H1 (cell line): ENCODE data around the gene KLHL35.

Source experiments
- CBX8 ChIP-seq: fragments of 300-800, 300-1000 bp; sonication (generic); IDR thresholded peaks from 2 replicates; pipeline ENCODE4 v1.7.1; 2016; ENCODE audit warnings: low read depth, low read length, borderline replicate concordance
- POLR2AphosphoS5 ChIP-seq: IDR thresholded peaks from 2 replicates; pipeline ENCODE4 v1.6.1; 2011; ENCODE audit warnings: low read depth, low read length
- RAD21 ChIP-seq, 2 experiments: IDR thresholded peaks in 1 of 2; conservative IDR thresholded peaks in 1 of 2; 2 replicates each; pipeline ENCODE4 v1.6.1; 2011; ENCODE audit warnings: low read depth in 2 of 2, low read length in 2 of 2, improper control_type of control experiment in 1 of 2, inconsistent platforms in 1 of 2, mild to moderate bottlenecking in 1 of 2, moderate library complexity in 1 of 2
- TAF1 ChIP-seq: IDR thresholded peaks from 2 replicates; pipeline ENCODE4 v1.6.1; 2011; ENCODE audit warnings: mild to moderate bottlenecking, low read depth, low read length
- TF ChIP-seq, protein P1 (sequence below), 3 experiments: IDR thresholded peaks; 1 replicate in 2 of 3; 2 replicates in 1 of 3; pipeline versions ENCODE4 v1.5.1 to v1.6.1; 2011; ENCODE audit warnings: low read length in 3 of 3, mild to moderate bottlenecking in 3 of 3, inconsistent platforms in 2 of 3, low read depth in 1 of 3, moderate library complexity in 1 of 3; ENCODE audit not compliant: insufficient read depth in 1 of 3; ENCODE audit errors: control extremely low read depth in 1 of 3
- TF ChIP-seq, protein P2 (sequence below): IDR thresholded peaks from 2 replicates; pipeline ENCODE4 v1.6.1; 2012; ENCODE audit warnings: inconsistent platforms
- TF ChIP-seq, protein P3 (sequence below): IDR thresholded peaks from 2 replicates; pipeline ENCODE4 v1.6.1; 2012; ENCODE audit warnings: low read length, inconsistent platforms

DNA sequence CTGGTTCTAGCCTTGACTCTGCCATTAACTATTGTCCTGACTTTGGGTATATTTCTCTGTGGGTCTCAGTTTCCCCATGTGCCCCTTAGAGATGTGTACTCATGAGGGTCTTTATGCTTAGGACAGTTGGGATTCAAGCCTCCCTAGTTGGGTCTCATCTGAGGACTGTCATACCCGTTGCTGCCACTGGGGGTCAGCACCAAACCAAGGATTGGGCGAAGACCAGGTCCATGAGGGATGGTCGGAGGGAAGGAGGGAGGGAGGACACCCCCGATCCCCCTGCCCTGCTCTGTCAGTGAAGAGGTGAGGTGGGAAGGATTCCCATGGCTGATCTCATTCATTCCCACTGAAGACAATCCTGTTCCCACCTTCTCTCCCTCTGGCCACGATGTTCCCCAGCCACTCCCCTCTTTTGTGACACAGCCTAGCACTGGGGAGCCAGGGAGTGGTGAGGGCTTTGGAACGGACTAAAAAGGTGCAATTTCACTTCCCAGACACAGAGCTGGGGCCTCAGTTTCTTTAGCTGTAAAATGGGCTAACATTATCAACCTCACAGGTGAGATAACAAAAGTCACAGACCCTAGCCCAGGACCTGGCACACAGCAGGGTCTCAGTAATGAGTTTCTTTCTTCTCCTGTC lies 12.4 kb upstream of the KLHL35 start:
- TF ChIP-seq RAD21 (IDR thresholded peaks at IDR 0.05 in 1 of 2, conservative IDR thresholded peaks at IDR 0.05 in 1 of 2; ENCODE audit: low read depth in 2 of 2, low read length in 2 of 2) (peak; percentile 99 to 100), CBX8 (no peak), POLR2AphosphoS5 (no peak), TAF1 (no peak)
- TF ChIP-seq, protein P1, sequence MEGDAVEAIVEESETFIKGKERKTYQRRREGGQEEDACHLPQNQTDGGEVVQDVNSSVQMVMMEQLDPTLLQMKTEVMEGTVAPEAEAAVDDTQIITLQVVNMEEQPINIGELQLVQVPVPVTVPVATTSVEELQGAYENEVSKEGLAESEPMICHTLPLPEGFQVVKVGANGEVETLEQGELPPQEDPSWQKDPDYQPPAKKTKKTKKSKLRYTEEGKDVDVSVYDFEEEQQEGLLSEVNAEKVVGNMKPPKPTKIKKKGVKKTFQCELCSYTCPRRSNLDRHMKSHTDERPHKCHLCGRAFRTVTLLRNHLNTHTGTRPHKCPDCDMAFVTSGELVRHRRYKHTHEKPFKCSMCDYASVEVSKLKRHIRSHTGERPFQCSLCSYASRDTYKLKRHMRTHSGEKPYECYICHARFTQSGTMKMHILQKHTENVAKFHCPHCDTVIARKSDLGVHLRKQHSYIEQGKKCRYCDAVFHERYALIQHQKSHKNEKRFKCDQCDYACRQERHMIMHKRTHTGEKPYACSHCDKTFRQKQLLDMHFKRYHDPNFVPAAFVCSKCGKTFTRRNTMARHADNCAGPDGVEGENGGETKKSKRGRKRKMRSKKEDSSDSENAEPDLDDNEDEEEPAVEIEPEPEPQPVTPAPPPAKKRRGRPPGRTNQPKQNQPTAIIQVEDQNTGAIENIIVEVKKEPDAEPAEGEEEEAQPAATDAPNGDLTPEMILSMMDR (IDR thresholded peaks at IDR 0.05; ENCODE audit: control extremely low read depth in 1 of 3, insufficient read depth in 1 of 3, low read depth in 1 of 3, low read length in 3 of 3), result peak; percentile 94 to 98 (median 94)
- TF ChIP-seq, protein P2, sequence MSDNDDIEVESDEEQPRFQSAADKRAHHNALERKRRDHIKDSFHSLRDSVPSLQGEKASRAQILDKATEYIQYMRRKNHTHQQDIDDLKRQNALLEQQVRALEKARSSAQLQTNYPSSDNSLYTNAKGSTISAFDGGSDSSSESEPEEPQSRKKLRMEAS, result no peak
- TF ChIP-seq, protein P3, sequence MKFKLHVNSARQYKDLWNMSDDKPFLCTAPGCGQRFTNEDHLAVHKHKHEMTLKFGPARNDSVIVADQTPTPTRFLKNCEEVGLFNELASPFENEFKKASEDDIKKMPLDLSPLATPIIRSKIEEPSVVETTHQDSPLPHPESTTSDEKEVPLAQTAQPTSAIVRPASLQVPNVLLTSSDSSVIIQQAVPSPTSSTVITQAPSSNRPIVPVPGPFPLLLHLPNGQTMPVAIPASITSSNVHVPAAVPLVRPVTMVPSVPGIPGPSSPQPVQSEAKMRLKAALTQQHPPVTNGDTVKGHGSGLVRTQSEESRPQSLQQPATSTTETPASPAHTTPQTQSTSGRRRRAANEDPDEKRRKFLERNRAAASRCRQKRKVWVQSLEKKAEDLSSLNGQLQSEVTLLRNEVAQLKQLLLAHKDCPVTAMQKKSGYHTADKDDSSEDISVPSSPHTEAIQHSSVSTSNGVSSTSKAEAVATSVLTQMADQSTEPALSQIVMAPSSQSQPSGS, result no peak
